ENCODE results near the gene FCRL2. TPM values are rescaled to one million over a fixed set of nuclear protein-coding genes. Genes with fewer than 3 reads are reported as not detected.
A peak's percentile ranks its signal among the peaks of the same experiment; 100 is the strongest.

FCRL2 gene
- polyA plus RNA-seq, 3 donors, result 0.65 TPM; not detected in 2

DNA sequence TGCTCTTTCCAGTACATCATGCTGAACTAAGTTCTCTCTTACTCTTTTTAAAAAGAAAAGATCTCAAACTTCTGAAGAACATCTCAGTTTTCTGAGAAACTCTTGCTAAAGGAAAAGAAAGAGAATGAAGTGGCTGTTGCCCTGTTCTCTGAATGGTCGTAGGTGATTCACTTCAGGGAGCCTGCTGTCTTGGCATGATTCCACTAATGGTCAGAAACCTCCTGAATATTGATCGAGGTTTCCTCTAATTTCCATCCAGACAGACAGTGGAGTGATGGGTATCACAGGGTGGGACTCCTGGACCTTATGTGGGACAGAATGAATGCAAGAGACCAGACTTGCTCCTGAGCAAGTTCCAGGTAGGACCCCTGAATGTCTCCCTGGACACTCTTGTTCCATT lies 2.5 kb downstream of the FCRL2 start:
- H3K36me3 Mint-ChIP-seq, result peaks cover 0 to 2% of the 10 kb centered on the region in 2 donors
- peaks cover 28% of the 10 kb centered on the region for H3K4me1 Mint-ChIP-seq
- Histone ChIP-seq H3K4me1 (ENCODE audit: control insufficient read depth in 1 of 2, insufficient read depth in 2 of 2, low read length in 2 of 2) (peaks cover 10 to 23% of the 10 kb centered on the region in 2 donors), H3K4me3 (replicated peaks in 1 of 3; ENCODE audit: low read depth in 2 of 3, low read length in 3 of 3) (no peak overlapping the region), H3K27ac (ENCODE audit: low read depth in 1 of 2, low read length in 2 of 2) (no peak overlapping the region), H4K20me1 (ENCODE audit: insufficient read depth, low read length) (no peaks in the 10 kb centered on the region), H3K9me3 (replicated peaks in 1 of 2; ENCODE audit: control insufficient read depth in 1 of 2, insufficient read depth in 1 of 2, low read length in 2 of 2) (no peaks in the 10 kb centered on the region), H3K27me3 (ENCODE audit: control insufficient read depth in 2 of 2, insufficient read depth in 2 of 2, low read length in 2 of 2) (peaks cover 4 to 9% of the 10 kb centered on the region in 2 donors), H3K4me2 (replicated peaks; ENCODE audit: extremely low read depth, low read length, poor library complexity, severe bottlenecking) (no peak overlapping the region), H3K36me3 (replicated peaks in 1 of 2; ENCODE audit: control insufficient read depth in 1 of 2, insufficient read depth in 2 of 2, low read length in 2 of 2) (no peaks in the 10 kb centered on the region), H2AFZ (ENCODE audit: insufficient read depth, low read depth, low read length, poor library complexity, severe bottlenecking) (no peak overlapping the region), H3K79me2 (ENCODE audit: insufficient read depth, low read length) (no peaks in the 10 kb centered on the region), H3K9ac (ENCODE audit: insufficient read depth, low read length, poor library complexity, severe bottlenecking) (no peak overlapping the region)
- peaks cover 0 to 2% (median 0%) of the 10 kb centered on the region in 7 donors for H3K9me3 Mint-ChIP-seq
- TF ChIP-seq CTCF (IDR thresholded peaks at IDR 0.05), result no peak
- no peak overlapping the region for H3K27ac Mint-ChIP-seq
- intact Hi-C loops (cut with micrococcal nuclease), result no loop called here
- peaks cover 4 to 27% (median 12%) of the 10 kb centered on the region in 3 donors for H3K27me3 Mint-ChIP-seq (ENCODE audit: low read depth in 3 of 3)
- WGBS (ENCODE audit: insufficient coverage), result 83% methylated on average over 1 of the region's 2 CpGs
- H3K4me3 Mint-ChIP-seq, result no peak overlapping the region
- DNase-seq, result no peak

- Histone ChIP-seq H3K27me3 (ENCODE audit: control insufficient read depth in 2 of 2, insufficient read depth in 2 of 2, low read length in 2 of 2) (peaks cover 4 to 9% of the 10 kb centered on the region in 2 donors), H4K20me1 (ENCODE audit: insufficient read depth, low read length) (no peaks in the 10 kb centered on the region), H3K79me2 (ENCODE audit: insufficient read depth, low read length) (no peaks in the 10 kb centered on the region), H3K36me3 (replicated peaks in 1 of 2; ENCODE audit: control insufficient read depth in 1 of 2, insufficient read depth in 2 of 2, low read length in 2 of 2) (no peaks in the 10 kb centered on the region), H3K9me3 (replicated peaks in 1 of 2; ENCODE audit: control insufficient read depth in 1 of 2, insufficient read depth in 1 of 2, low read length in 2 of 2) (no peaks in the 10 kb centered on the region), H3K4me1 (ENCODE audit: control insufficient read depth in 1 of 2, insufficient read depth in 2 of 2, low read length in 2 of 2) (peaks cover 10 to 23% of the 10 kb centered on the region in 2 donors), H3K9ac (ENCODE audit: insufficient read depth, low read length, poor library complexity, severe bottlenecking) (no peak overlapping the region), H3K4me3 (replicated peaks in 1 of 3; ENCODE audit: low read depth in 2 of 3, low read length in 3 of 3) (no peak overlapping the region), H2AFZ (ENCODE audit: insufficient read depth, low read depth, low read length, poor library complexity, severe bottlenecking) (no peak overlapping the region), H3K4me2 (replicated peaks; ENCODE audit: extremely low read depth, low read length, poor library complexity, severe bottlenecking) (no peak overlapping the region), H3K27ac (ENCODE audit: low read depth in 1 of 2, low read length in 2 of 2) (no peak overlapping the region)
- intact Hi-C loops (cut with micrococcal nuclease), result no loop called here
- TF ChIP-seq CTCF (IDR thresholded peaks at IDR 0.05), result no peak
- peaks cover 0 to 2% (median 0%) of the 10 kb centered on the region in 7 donors for H3K9me3 Mint-ChIP-seq
- H3K4me1 Mint-ChIP-seq, result peaks cover 28% of the 10 kb centered on the region
- H3K4me3 Mint-ChIP-seq, result peak overlapping the region in 1 of 2 donors; percentile 69
- 40% methylated on average over 1 of the region's 1 CpG for WGBS (ENCODE audit: insufficient coverage)
- peaks cover 0 to 2% of the 10 kb centered on the region in 2 donors for H3K36me3 Mint-ChIP-seq
- peak in 1 of 3 donors; percentile 12 for DNase-seq
- peak overlapping the region in 1 of 7 donors; percentile 3 for H3K27ac Mint-ChIP-seq
- peaks cover 4 to 28% (median 14%) of the 10 kb centered on the region in 3 donors for H3K27me3 Mint-ChIP-seq (ENCODE audit: low read depth in 3 of 3)
Observed at GRCh38 chr1:157773493-157774350, 3.2 kb downstream of the FCRL2 start.
